ENCODE results near the gene MYH1.
"Not testable (repeated sequence)": the region's sequence is repeated elsewhere in the genome, so short reads cannot be mapped to it uniquely, and the experiment has no call there.

Gene MYH1

GRCh38 chr17:10518271-10519037 lies at the start of gene MYH1:
Gene MYH1, minus strand, starts transcription at chr17:10518542. Its CDS starts 1,900 bp downstream, at chr17:10516642.
- no peak for DNase-seq (ENCODE audit: low read depth in 2 of 2)

DNA sequence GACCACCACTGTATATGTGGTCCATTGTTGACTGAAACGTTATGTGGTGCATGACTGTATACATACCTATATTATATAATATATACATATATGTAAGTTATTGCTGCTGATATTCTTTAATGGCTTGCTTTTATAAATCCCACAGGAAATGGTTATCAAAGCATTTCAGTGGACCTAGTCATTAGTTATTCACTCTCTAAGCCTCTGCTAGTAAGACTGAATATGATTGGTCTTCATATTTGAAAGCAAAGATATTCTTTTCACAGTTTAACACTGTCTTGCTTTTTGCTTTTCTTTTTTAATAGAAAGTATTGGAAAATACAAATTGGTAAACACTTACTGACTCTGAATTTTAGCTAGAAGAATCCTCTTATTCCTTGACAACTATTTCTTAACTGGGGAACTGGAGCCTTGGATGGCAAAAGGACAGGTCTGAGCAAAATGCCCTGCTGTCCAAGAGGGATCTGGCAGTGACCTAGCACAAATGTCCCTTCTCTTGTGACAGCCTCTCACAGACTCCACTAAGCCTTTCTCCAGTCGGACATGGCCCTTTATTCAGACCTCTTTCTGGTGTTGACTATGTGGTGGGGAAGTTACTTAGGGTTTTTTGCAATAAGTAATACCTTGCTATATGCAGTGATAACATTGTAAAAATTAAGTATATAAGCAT lies 45.8 kb upstream of the MYH1 start:
- DNase-seq (ENCODE audit: low read depth in 2 of 2) = no peak

DNA sequence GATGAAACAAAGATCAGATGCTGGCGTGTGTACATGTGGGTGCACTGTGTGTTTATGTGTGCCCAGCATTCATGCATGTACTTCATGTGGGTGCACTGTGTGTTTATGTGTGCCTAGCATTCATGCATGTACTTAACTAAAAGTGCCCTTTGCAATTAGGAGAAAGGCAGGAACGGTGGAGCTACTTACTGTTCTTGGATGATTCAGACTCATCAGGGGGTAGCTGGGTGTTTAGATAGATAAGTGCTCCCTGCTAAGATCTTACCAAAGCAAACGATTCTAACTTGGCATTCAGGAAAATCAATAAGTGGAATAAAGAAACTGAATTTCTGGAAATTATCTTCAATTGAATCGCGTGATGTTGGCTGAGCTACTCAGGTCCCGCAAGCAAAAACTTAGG lies 39.7 kb upstream of the MYH1 start:
- DNase-seq (ENCODE audit: low read depth in 2 of 2) = no peak

GRCh38 chr17:10557422-10557821 lies 39.1 kb upstream of the MYH1 start:
- DNase-seq (ENCODE audit: low read depth in 2 of 2) = no peak

DNA sequence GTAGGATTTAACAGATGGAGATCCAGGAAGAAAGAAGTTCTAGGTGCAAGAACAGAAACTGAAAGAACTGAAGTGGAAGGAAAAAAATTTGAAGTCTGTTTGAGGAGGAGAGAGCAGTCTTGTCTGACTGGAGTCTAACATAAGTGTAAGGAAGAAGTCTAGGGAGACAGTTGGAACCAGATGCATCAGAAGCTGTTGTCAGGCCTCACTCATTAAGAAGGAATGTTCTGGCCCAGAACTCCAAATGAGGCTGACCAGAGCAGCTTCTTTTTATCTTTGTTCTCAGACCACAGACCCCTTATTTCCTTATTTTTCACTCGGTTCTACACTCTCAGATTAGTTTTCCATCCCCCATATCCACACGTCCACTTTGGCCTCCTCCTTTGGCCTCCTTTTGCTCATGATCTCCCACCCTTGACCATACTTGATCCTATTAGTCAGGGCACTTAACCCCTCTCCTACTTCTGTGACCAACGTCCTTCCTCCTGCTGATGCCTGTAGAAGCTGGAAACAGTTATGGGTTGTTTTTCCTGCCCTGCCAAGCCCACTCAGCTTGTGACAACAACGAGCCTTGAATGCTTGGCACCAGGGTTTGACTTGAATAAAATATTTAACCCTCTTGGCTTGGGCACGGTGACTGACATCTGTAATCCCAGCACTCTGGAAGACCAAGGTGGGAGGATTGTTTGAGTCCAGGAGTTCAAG lies 38.1 kb upstream of the MYH1 start:
- DNase-seq (ENCODE audit: low read depth in 2 of 2) = no peak

DNA sequence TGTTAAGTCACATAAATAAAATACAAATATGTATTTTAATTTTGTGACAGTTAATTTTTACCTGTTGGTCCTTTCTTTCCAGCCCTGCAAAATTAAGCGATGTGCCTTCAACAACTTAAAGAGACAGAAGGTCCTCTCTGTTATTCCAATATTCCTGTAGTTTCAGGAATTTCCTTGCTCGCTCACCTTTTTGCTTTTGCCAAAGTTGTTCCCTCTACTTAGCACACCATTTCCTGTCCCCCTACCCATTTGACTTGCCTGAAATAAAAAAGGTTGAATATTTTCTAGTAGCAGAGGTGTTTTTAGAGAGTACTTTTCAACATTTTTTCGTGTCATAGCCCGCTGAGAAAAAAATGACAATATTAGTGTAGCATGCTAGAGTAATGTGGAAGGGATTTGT lies 31.7 kb upstream of the MYH1 start:
- no peak for DNase-seq (ENCODE audit: low read depth in 2 of 2)

DNA sequence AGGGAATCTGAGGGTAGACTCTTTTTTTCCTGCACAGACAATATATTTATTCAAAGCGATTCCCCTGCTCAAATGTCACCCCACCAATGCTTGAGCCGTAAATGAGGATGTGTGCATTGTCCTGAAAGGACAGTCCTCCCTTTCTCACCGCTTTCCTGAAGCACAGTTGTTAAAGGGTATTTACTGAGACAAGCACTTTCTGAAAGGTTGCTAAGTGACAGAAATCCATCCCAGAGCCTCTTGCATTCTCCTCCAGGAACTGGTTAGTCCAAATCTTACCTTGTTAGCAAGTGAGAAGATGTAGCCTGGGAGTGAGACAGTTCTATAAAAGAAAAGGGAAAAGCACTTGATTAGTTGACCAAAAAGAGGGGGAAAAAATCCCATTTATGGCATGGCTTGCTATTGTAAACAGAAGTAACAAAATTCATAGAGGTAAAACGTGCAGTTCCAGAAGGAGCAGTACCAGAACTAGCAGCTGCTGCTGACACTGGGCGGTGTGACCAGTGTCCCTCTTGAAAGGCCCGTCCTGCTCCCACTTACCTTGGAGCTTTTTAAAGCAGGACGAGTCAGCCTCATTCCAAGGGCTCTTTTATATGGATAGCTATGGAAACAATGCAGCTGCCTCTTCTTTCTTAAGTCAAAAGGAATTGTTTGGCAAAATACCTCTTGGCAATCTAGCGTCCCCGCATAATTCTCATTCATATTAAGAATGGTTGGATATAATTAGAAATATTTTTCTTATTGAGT lies 30.9 kb upstream of the MYH1 start, which contains the start of gene MYH2:
MYH2 (minus strand) TSS at position 563 of the 747 bp plus-strand sequence. CDS start 1,738 bp downstream, outside the sequence.
- no peak for DNase-seq (ENCODE audit: low read depth in 2 of 2)

GRCh38 chr17:10547351-10547750 lies 29.0 kb upstream of the MYH1 start:
- no peak for DNase-seq (ENCODE audit: low read depth in 2 of 2)

GRCh38 chr17:10543486-10543885 lies 25.1 kb upstream of the MYH1 start:
- not testable (repeated sequence) for DNase-seq (ENCODE audit: low read depth in 2 of 2)

- DNase-seq (ENCODE audit: low read depth in 2 of 2) = not testable (repeated sequence)
Measured at GRCh38 chr17:10541179-10541578, 22.8 kb upstream of the MYH1 start.

GRCh38 chr17:10532026-10532425 lies 13.7 kb upstream of the MYH1 start:
- no peak for DNase-seq (ENCODE audit: low read depth in 2 of 2)

DNA sequence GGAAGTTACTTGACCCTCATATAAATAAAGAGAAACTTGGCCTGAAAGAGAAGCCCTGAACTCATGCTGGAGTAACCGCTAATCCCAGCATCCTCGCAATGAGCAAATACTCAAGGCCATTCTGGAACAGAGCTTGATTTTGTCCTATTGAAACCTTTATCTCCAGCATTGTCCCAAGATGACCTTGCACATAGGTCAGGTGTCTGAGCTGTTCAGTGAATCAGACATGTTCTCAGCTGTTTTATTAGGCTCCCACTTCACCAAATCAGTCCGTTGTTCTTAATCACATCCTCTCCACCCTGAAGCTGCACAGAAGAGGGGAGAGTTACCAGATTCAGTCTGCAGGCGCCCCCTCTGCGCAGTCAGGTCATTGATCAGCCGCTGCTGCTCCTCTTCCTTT lies 9.1 kb upstream of the MYH1 start:
- no peak for DNase-seq (ENCODE audit: low read depth in 2 of 2)

- no peak for DNase-seq (ENCODE audit: low read depth in 2 of 2)
Measured at GRCh38 chr17:10526517-10526916, 8.2 kb upstream of the MYH1 start.

- no peak for DNase-seq (ENCODE audit: low read depth in 2 of 2)
Measured at GRCh38 chr17:10523064-10523463, 4.7 kb upstream of the MYH1 start.

GRCh38 chr17:10521949-10522348 lies 3.6 kb upstream of the MYH1 start:
- DNase-seq (ENCODE audit: low read depth in 2 of 2) = no peak

- DNase-seq (ENCODE audit: low read depth in 2 of 2) = no peak
Measured at GRCh38 chr17:10516638-10517037, 1.7 kb downstream of the MYH1 start.

- no peak for DNase-seq (ENCODE audit: low read depth in 2 of 2)
Measured at GRCh38 chr17:10516065-10516464, 2.3 kb downstream of the MYH1 start.

DNA sequence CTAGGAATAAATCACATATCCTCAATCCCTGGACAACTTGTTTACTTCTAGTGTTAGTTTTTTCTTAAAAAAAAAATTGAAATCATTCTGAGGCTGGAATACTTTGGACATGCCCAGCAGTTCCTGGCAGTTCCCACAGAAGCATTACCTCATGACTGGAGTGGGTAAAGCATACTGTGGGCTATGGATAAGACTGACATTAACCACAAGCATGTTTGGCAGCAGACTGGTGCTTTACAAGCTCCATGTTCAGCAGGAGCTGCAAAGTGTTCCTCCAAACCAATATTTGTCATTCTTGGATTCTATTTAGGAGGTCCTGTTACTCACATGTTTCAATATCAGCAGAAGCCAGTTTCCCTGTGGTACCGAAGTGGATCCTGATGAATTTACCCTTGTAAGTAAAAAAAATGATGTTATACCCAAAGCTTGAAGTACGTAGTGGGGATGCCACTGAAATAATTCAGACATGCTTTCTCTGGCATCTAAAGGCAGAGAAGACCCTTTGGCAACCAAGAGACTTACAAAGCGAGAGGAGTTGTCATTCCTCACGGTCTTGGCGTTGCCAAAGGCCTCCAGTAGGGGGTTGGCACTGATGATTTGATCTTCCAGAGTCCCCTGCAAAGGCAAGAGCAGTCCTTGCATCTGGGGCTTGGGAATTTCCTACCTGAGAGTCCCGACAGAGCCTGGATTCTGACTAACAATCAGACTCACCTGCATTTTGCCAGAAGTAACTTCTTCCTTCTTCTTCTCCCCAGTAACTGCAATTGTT lies 4.9 kb downstream of the MYH1 start:
- DNase-seq (ENCODE audit: low read depth in 2 of 2) = no peak

DNA sequence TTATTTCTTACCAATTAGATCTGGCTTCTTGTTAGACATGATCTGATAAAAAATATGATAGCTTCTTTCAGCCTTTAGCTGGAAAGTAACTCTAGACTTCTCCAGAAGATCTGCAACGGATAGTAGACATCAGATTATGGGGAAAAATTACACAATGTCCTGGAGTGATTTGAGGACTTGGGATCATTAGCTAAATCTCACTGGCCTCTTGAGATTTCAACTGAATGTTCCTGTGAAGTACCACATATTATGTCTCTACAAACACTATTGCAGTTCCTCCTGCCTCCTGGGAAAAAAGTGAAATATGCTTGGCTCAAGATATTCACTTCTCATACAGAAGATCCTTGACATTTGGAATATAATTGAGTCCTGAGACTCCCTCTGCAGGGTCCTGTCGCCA lies 5.5 kb downstream of the MYH1 start:
- no peak for DNase-seq (ENCODE audit: low read depth in 2 of 2)

GRCh38 chr17:10499950-10500349 lies 18.4 kb downstream of the MYH1 start:
- DNase-seq (ENCODE audit: low read depth in 2 of 2) = no peak

- no peak for DNase-seq (ENCODE audit: low read depth in 2 of 2)
Measured at GRCh38 chr17:10492004-10492403, 26.3 kb downstream of the MYH1 start.

All from stimulated activated CD8-positive, alpha-beta memory T cell treated with anti-CD3 and anti-CD28 coated beads, Interleukin-7, amount 100 ng/mL, for 4 hours (primary cell).